ENCODE results near the gene ZNF488.

The ZNF488 gene

DNA sequence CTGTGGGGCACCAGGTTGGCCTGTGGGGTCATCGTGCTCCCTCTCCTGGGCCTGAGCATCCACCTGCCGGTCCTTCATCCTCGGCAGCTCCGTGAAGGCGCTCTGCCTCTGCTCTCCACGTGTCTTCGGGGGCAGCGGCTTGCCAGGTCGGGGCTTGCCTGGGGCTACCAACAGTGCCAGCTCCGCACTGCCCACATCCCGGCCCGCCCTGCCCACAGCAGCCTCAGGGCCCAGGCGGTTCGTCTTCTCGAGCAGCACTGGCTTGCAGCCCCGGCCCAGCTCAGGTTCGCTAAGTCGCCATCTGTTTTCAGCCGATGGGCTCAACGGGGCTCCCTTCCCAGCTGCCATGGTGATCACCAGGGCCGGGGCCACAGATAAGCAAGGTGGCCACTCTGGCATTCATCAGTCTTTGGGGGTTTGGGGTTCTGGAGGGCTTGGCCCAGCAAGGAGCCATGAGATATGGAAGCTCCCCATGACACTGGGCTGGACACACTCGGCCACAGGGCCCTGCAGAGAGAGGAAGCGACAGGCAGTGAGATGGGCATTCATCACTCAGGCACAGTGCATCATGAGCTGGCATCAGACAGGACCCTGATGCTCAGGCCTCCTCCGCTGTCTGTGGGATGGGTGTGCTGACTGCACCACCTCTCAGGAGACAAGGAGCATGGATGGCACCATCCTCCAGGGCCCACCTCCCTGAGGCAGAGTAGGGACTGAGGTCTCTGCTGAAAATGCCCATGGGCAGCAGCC lies 15.5 kb downstream of the ZNF488 start:
- no peak overlapping the region for H3K4me3 Mint-ChIP-seq

GRCh38 chr10:47367646-47368045 lies 16.4 kb downstream of the ZNF488 start:
- no peaks in the 10 kb centered on the region for H3K4me1 Mint-ChIP-seq (ENCODE audit: low read depth)
- H3K4me3 Mint-ChIP-seq, result no peak overlapping the region
- no peaks in the 10 kb centered on the region for H3K27me3 Mint-ChIP-seq
- H3K27ac Mint-ChIP-seq, result no peak overlapping the region
- H3K36me3 Mint-ChIP-seq (ENCODE audit: low read depth), result no peaks in the 10 kb centered on the region
- DNase-seq, result no peak
- H3K9me3 Mint-ChIP-seq, result no peaks in the 10 kb centered on the region

More for the DNA sequence above, 15.5 kb downstream of the ZNF488 start:
- Mint-ChIP-seq H3K4me1 (ENCODE audit: low read depth) (no peaks in the 10 kb centered on the region), H3K27me3 (no peaks in the 10 kb centered on the region), H3K9me3 (no peaks in the 10 kb centered on the region), H3K36me3 (ENCODE audit: low read depth) (no peaks in the 10 kb centered on the region), H3K27ac (no peak overlapping the region)
- peak; percentile 15 for DNase-seq

GRCh38 chr10:47366731-47367460 lies 17.2 kb downstream of the ZNF488 start:
- Mint-ChIP-seq H3K4me3 (no peak overlapping the region), H3K27ac (no peak overlapping the region), H3K27me3 (no peaks in the 10 kb centered on the region), H3K36me3 (ENCODE audit: low read depth) (no peaks in the 10 kb centered on the region), H3K9me3 (no peaks in the 10 kb centered on the region), H3K4me1 (ENCODE audit: low read depth) (no peaks in the 10 kb centered on the region)
- peak; percentile 5 for DNase-seq

DNA sequence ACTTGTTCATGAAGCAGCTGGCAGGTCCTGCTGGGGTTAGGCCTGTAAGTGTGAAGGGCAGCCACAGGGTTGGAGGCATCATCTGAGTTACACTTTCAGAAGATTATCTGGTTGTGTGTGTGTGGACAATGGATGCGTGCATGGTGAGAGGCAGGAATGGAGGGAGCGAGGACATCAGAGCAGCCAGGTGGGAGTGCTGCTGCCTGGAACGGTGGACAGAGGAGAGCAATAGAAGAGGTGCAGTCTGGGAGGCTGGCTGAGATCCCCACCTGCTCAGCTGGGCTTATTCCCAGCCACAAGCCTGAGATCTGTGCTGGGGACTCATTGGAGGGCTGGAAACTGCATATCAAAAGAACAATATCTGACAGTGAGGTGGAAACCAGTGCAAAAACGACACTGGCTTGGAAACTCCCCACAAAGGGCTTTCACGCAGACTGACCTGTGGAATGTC lies 17.9 kb downstream of the ZNF488 start:
- no peaks in the 10 kb centered on the region for H3K36me3 Mint-ChIP-seq (ENCODE audit: low read depth)
- no peaks in the 10 kb centered on the region for H3K27me3 Mint-ChIP-seq
- no peaks in the 10 kb centered on the region for H3K4me1 Mint-ChIP-seq (ENCODE audit: low read depth)
- no peaks in the 10 kb centered on the region for H3K9me3 Mint-ChIP-seq
- peak; percentile 13 for DNase-seq
- no peak overlapping the region for H3K4me3 Mint-ChIP-seq
- no peak overlapping the region for H3K27ac Mint-ChIP-seq

- no peaks in the 10 kb centered on the region for H3K9me3 Mint-ChIP-seq
- H3K4me1 Mint-ChIP-seq (ENCODE audit: low read depth), result no peaks in the 10 kb centered on the region
- no peaks in the 10 kb centered on the region for H3K27me3 Mint-ChIP-seq
- H3K27ac Mint-ChIP-seq, result no peak overlapping the region
- no peaks in the 10 kb centered on the region for H3K36me3 Mint-ChIP-seq (ENCODE audit: low read depth)
- peak; percentile 6 for DNase-seq
- no peak overlapping the region for H3K4me3 Mint-ChIP-seq
These were observed 18.5 kb downstream of the ZNF488 start for GRCh38 chr10:47365431-47366180.

DNA sequence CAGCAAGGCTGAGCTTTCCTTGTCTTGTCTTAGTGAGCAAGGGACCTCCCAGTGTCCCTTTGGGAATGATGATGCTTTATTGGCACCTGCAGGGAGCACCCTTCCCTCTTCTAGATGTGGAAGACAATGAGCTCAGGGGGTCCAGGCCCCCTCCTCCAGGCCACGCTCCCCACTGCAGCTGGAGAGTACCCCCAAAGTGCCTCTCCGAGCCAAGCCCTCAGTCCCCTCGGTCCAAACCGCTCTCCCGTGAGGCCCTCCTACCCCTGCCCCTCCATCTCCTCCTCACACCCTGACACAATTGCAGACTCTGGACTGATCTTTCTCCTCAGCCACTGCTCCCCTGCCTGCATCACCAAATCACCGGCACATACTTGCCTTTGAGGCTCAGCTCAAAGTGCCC lies 19.2 kb downstream of the ZNF488 start:
- H3K36me3 Mint-ChIP-seq (ENCODE audit: low read depth), result no peaks in the 10 kb centered on the region
- no peaks in the 10 kb centered on the region for H3K27me3 Mint-ChIP-seq
- H3K4me1 Mint-ChIP-seq (ENCODE audit: low read depth), result no peaks in the 10 kb centered on the region
- H3K27ac Mint-ChIP-seq, result no peak overlapping the region
- H3K4me3 Mint-ChIP-seq, result no peak overlapping the region
- H3K9me3 Mint-ChIP-seq, result no peaks in the 10 kb centered on the region
- DNase-seq, result no peak

DNA sequence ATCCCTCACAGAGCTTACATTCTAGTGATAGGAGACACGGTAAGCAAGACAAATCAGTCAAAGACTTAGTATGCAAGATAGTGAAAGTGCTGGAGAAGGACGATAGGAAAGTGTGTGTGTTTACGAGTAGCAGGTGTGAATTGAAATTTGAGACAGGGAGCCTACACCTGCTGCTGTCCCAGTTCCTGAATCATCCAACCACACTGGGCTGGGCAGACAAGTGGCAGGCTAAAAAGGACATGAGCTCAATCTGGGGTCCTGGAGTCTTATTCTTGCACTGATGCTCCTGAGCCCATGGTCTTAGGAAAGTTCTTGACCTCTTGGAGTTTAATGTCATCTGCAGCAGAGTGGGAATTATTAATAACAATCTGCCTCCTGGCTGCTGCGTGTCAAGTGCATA lies 19.7 kb downstream of the ZNF488 start:
- Mint-ChIP-seq H3K4me3 (no peak overlapping the region), H3K27ac (no peak overlapping the region), H3K27me3 (no peaks in the 10 kb centered on the region), H3K9me3 (no peaks in the 10 kb centered on the region), H3K4me1 (ENCODE audit: low read depth) (no peaks in the 10 kb centered on the region), H3K36me3 (ENCODE audit: low read depth) (no peaks in the 10 kb centered on the region)
- no peak for DNase-seq

- no peaks in the 10 kb centered on the region for H3K27me3 Mint-ChIP-seq
- no peaks in the 10 kb centered on the region for H3K4me1 Mint-ChIP-seq (ENCODE audit: low read depth)
- no peaks in the 10 kb centered on the region for H3K9me3 Mint-ChIP-seq
- no peaks in the 10 kb centered on the region for H3K36me3 Mint-ChIP-seq (ENCODE audit: low read depth)
- no peak overlapping the region for H3K4me3 Mint-ChIP-seq
- no peak for DNase-seq
- H3K27ac Mint-ChIP-seq, result no peak overlapping the region
These were observed 20.3 kb downstream of the ZNF488 start for GRCh38 chr10:47363781-47364180.

- H3K36me3 Mint-ChIP-seq (ENCODE audit: low read depth), result no peaks in the 10 kb centered on the region
- no peaks in the 10 kb centered on the region for H3K27me3 Mint-ChIP-seq
- H3K27ac Mint-ChIP-seq, result no peak overlapping the region
- no peaks in the 10 kb centered on the region for H3K4me1 Mint-ChIP-seq (ENCODE audit: low read depth)
- DNase-seq, result no peak
- no peaks in the 10 kb centered on the region for H3K9me3 Mint-ChIP-seq
- H3K4me3 Mint-ChIP-seq, result no peak overlapping the region
These were observed 21.9 kb downstream of the ZNF488 start for GRCh38 chr10:47362199-47362598.

- Mint-ChIP-seq H3K27ac (no peak overlapping the region), H3K4me1 (ENCODE audit: low read depth) (no peaks in the 10 kb centered on the region), H3K27me3 (no peaks in the 10 kb centered on the region), H3K9me3 (no peaks in the 10 kb centered on the region), H3K36me3 (ENCODE audit: low read depth) (no peaks in the 10 kb centered on the region), H3K4me3 (no peak overlapping the region)
- peak; percentile 35 for DNase-seq
These were observed 22.8 kb downstream of the ZNF488 start for GRCh38 chr10:47361293-47361692.

GRCh38 chr10:47360419-47361040 lies 23.6 kb downstream of the ZNF488 start:
- no peaks in the 10 kb centered on the region for H3K36me3 Mint-ChIP-seq (ENCODE audit: low read depth)
- peak; percentile 5 for DNase-seq
- H3K4me3 Mint-ChIP-seq, result no peak overlapping the region
- H3K27me3 Mint-ChIP-seq, result no peaks in the 10 kb centered on the region
- no peaks in the 10 kb centered on the region for H3K4me1 Mint-ChIP-seq (ENCODE audit: low read depth)
- H3K27ac Mint-ChIP-seq, result no peak overlapping the region
- H3K9me3 Mint-ChIP-seq, result no peaks in the 10 kb centered on the region

- no peaks in the 10 kb centered on the region for H3K27me3 Mint-ChIP-seq
- DNase-seq, result peak; percentile 15
- H3K36me3 Mint-ChIP-seq (ENCODE audit: low read depth), result no peaks in the 10 kb centered on the region
- no peaks in the 10 kb centered on the region for H3K9me3 Mint-ChIP-seq
- H3K27ac Mint-ChIP-seq, result no peak overlapping the region
- no peak overlapping the region for H3K4me3 Mint-ChIP-seq
- no peaks in the 10 kb centered on the region for H3K4me1 Mint-ChIP-seq (ENCODE audit: low read depth)
These were observed 24.3 kb downstream of the ZNF488 start for GRCh38 chr10:47359626-47360418.

DNA sequence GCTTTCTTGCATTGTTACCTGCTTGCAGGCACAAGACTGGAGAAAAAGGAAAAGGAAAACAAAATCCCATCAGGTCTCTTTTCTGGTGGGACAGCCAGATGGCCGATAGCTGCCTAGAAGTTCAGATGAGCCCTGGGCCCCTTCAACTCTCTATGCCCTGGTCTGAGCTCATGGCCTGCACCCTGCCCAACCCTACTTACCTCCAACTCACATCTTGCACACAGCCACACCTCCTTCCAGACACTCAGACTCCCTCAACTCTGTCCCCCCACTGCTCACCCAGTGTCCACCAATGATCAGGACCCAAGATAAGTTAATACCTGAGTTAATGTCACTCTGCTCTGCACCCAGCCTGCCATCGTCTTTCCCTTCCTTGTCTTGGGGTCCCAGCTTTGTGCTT lies 25.0 kb downstream of the ZNF488 start:
- H3K27me3 Mint-ChIP-seq, result no peaks in the 10 kb centered on the region
- H3K4me3 Mint-ChIP-seq, result no peak overlapping the region
- H3K4me1 Mint-ChIP-seq (ENCODE audit: low read depth), result no peaks in the 10 kb centered on the region
- H3K36me3 Mint-ChIP-seq (ENCODE audit: low read depth), result no peaks in the 10 kb centered on the region
- no peak for DNase-seq
- H3K27ac Mint-ChIP-seq, result no peak overlapping the region
- H3K9me3 Mint-ChIP-seq, result no peaks in the 10 kb centered on the region

- no peak for DNase-seq
- H3K9me3 Mint-ChIP-seq, result no peaks in the 10 kb centered on the region
- no peak overlapping the region for H3K4me3 Mint-ChIP-seq
- H3K27ac Mint-ChIP-seq, result no peak overlapping the region
- no peaks in the 10 kb centered on the region for H3K27me3 Mint-ChIP-seq
- H3K4me1 Mint-ChIP-seq (ENCODE audit: low read depth), result no peaks in the 10 kb centered on the region
- no peaks in the 10 kb centered on the region for H3K36me3 Mint-ChIP-seq (ENCODE audit: low read depth)
These were observed 25.6 kb downstream of the ZNF488 start for GRCh38 chr10:47358457-47358856.

All from activated T-cell treated with anti-CD3 and anti-CD28 coated beads, Interleukin-2, amount 50 U/mL, for 24 hours (primary cell).